ENCODE results near the gene MTARC2.

- TF ChIP-seq CTCF (optimal IDR thresholded peaks at IDR 0.05 in 1 of 3, IDR thresholded peaks at IDR 0.05 in 1 of 3, conservative IDR thresholded peaks at IDR 0.05 in 1 of 3; ENCODE audit: extremely low read depth in 1 of 3, insufficient read depth in 2 of 3, low read length in 3 of 3) (no peak), EZH2 (IDR thresholded peaks at IDR 0.05; ENCODE audit: low read length) (no peak)
Measured at GRCh38 chr1:220711056-220711809, 36.9 kb upstream of the MTARC2 start.

All from keratinocyte (primary cell).